Dedifferentiated amniotic fluid mesenchymal stem cell (primary cell): Measurements from ENCODE around the gene CEP95.
"Not testable (repeated sequence)": the region's sequence is repeated elsewhere in the genome, so short reads cannot be mapped to it uniquely, and the experiment has no call there.

Source experiments
- DNase-seq: peaks from one replicate; pipeline ENCODE4 v3.0.0-alpha.2; 2016; ENCODE audit errors: extremely low spot score

CEP95 gene

DNA sequence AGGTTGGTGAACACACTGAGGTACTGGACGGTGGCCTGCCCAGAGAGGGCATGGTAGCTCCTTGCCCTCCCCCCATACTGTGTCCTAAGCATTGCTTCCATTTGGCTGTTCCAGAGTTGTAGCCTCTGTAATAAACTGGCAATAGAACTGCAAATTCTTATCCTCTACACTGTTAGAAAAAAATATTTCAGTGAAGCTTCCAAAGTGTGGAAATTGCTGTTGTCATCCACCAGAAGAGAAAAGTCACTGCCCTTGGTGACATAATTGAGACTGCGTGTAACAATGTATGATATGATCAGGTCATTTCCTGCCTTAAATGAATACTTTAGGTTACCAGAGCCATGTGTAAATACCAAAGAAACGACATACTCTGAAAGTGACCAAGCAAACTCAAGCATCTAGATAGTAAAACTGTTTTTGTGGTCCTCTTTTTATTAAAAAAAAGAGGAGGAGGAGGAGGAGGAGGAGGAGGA lies 65.9 kb downstream of the CEP95 start:
- DNase-seq = peak; percentile 67

DNA sequence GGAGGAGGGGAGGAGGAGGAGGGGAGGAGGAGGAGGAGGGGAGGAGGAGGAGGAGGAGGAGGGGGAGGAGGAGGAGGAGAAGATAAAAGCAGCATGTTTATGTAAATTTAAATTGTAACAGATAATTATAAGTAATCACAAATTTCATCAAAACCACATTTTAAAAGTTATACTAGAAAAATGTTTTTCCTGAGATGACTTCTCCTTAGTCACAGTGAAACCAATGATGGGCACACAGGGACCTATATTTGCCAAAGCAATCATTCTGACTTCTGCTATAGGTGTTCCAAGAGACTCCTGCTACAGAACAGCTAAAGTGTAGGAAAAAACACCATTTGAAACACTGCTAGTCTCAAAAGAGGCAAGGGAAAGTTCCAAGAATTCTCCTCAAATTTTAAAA lies 66.4 kb downstream of the CEP95 start:
- DNase-seq = no peak

DNA sequence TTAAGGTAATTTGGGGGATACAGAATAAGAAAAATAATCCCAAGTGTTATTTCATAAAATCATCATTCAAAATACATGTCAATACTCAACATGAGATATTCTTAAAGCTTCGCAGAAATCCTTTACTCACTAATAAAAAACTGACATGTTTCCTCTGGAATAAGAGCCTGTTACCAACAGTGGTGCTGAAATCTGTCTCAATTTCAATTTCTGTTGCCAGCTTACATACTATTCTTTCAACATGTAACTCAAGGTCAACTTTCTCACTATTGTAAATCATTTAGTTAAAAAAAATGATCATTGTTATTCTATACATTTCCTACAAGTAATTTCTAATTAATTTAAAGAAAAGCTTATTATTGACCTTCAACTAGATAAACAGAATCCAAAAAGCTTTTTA lies 67.9 kb downstream of the CEP95 start:
- no peak for DNase-seq

DNA sequence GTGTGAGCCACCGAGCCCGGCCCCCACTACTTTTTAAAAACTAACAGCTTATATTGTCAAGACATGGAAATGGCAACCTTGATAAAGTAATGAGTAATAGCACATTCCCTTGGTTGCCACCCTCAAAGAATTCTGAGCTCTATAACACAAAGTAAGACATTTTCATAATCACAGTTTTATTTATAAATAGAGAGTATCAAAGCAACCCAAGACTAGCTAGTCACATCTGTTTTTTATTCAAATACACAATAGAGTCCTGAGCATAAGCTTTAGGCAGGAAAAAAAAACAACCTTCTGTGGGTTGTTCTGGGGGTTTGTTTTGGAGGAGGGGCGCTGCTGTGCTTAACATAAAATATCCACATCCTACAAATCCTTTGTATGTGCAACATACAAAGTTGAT lies 68.7 kb downstream of the CEP95 start:
- DNase-seq = no peak

DNA sequence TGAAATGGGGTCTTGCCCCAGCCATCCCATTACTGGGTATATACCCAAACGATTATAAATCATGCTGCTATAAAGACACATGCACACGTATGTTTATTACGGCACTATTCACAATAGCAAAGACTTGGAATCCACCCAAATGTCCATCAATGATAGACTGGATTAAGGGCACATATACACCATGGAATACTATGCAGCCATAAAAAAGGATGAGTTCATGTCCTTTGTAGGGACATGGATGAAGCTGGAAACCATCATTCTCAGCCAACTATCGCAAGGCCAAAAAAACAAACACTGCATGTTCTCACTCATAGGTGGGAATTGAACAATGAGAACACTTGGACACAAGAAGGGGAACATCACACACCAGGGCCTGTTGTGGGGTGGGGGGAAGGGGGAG lies 70.2 kb downstream of the CEP95 start:
- not testable (repeated sequence) for DNase-seq

DNA sequence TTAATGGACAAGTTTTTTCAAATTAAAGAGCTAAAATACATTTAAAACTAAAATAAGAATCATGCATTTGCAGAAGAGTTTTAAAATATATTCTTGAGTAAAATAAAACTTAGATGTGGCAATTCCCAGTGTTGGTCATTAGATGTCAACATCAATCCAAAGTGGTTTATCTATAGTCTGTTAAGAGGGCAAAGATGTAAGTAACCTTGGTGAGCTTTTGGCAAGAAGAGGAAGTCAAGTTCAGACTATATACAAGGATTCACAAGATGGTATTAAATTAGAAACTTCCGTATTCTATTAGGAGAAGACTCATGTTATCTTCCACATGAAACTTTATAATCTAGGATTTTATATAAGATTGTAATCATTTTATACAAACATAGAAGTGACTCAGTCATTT lies 73.1 kb downstream of the CEP95 start:
- DNase-seq = no peak

DNA sequence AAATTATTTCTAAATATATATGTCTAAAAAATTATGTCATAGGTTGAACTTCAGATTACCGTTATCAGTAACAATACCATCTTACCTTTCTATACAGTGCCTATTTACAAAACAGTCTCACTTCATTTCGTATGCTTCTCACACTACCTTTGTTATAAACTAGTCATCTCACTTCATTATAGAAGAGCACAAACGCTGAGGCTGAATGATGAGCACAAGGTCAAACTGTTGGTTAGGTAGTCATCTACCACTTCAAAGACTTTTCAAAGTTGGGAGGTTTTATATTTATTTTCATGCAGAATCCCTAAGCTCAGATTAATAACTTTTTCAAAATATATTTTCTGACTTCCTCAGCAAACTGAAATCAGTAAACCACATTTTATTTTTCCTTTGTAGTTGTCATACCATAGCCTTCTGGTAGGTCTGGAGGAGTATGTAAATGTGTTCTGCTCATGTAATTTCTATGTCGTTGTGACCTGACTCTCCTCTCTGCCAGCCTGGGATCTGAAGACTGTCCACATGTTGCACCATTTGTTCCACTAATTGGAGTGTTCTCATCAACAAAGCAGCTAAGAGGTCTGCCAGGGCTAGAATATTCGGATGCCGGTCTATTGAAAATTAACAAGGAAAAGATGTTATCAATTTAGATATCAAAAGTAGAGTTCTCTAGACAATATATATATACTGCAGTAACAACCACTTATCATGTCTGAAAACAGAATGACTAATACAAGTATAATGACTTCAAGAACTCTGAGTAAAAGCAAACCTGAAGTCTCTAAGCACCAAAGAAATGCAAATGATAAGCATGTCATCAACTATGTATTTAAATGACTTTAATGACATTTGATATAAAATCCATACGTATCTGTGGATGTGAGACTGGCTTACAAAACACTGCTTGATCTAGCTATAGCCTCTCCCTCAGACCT lies 73.9 kb downstream of the CEP95 start:
- DNase-seq = no peak

DNA sequence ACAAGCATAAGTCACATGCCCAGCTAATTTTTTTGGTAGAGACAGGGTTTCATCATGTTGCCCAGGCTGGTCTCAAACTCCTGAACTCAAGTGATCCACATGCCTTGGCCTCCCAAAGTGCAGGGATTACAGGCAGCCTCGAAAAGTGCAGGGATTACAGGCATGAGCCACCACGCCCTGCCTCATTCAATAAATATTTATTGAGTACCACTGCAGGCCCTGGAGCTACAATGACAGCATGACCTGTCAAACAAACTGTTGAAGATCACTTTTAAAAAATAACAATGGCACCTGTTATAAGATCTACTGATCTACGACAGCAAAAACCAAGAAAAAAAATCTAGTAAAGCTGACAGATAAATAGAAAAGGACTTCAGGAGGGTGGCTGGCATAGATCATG lies 76.3 kb downstream of the CEP95 start:
- no peak for DNase-seq

DNA sequence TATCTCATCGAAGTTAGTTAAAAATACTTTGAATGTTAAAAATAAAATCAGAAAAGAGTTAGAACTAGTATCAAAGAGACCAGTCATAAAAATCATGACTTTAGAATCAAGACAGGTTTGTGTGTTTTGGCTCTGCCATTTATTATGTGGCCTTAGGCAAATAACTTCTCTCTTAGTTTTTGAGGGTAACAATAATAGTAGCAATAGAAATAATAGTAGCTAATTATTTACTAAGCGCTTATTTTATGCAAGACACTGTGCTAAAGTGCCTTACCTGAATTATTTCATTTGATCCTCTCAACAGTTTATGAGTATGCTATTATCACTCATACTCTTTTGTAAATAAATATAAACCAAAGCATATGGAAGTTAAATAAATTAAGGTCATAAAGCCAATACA lies 78.4 kb downstream of the CEP95 start:
- DNase-seq = no peak
